Measurements from ENCODE around the gene PGA3. TPM values are rescaled to one million over a fixed set of nuclear protein-coding genes. Genes with fewer than 3 reads are reported as not detected.
"Not testable (repeated sequence)": the region's sequence is repeated elsewhere in the genome, so short reads cannot be mapped to it uniquely, and the experiment has no call there.

PGA3 gene
- polyA plus RNA-seq, 1 donor = not detected

DNA sequence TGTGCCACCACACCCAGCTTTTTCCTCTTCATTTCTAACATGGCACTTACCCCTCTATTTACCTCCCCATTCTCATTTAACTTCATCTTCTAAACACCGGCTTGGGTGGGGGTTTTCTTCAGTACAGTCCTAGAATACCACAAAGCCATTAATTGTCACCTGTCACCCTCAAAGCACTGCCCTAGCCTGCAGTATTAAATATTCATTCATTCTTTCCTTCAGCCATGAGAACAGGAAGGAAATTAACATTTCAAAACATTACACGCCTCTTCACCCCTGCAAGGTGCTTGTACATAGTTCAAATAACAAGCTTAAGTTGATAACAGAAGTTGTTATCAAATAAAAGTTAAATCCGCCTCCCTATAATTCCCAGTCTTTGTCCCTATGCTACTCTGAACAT is 31.4 kb upstream of the PGA3 start:
- no peak for DNase-seq

- DNase-seq = no peak
These were observed 31.0 kb upstream of the PGA3 start for GRCh38 chr11:61172356-61172755.

DNA sequence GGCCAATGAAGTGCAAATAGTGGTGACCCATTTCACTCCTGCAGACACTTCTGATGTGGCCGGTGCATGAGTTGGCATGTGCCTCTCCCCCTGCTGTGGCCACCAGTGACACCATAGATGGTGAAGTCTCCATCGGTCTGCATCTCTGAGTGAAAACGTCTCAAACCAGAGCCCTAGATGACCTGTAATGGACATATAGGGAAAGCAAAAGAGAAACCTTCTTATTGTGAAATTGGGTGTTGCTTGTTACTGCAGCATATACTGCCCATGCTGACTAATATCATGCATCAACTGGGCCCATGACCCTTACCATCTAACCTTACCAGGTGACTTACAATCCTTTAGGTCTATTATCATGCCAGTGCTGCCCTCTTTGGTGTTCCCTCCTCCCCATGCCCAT is 30.4 kb upstream of the PGA3 start:
- DNase-seq = no peak

GRCh38 chr11:61173456-61173855 is 29.9 kb upstream of the PGA3 start:
- DNase-seq = no peak

DNA sequence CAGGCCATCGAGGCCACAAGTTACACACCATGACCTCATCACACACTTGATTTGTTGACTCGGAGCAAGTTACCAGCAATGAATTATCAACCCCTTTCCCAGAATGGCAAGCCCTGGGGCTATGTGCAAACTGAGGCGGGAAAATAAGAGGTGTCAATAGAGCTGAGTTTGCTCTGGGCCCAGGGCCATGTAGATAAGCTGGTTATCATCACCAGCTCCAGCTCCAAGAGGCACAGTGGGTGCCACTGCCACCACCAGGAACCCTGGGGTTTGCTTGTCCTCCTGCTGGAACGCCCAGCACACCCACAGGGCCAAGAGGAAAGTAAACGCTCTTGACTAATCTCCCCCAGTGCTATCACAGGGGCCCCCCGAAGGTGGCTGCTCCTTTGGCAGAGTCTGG is 29.0 kb upstream of the PGA3 start:
- DNase-seq = no peak

- no peak for DNase-seq
These were observed 28.4 kb upstream of the PGA3 start for GRCh38 chr11:61174949-61175348.

DNA sequence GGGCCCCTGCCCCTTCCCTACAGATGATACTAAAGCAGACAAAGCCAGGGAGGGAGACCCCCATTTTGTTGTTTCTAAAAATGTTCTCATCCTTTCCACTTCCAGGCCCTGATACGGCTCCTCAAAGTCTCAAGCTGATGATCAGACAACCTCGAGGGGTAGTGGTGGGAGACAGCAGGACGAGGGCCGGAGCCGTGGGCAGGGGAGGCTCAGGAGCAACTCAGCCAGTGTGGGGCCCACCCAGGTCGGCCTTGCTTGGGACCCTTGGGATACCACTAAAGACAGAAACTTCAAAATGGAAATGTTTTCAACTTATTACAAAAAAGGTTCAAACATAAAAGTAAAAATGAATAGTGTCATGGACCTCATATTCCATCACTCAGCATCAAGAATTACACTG is 26.9 kb upstream of the PGA3 start:
- DNase-seq = no peak

- DNase-seq = not testable (repeated sequence)
These were observed 23.1 kb upstream of the PGA3 start for GRCh38 chr11:61180205-61180604.

- DNase-seq = no peak
These were observed 21.8 kb upstream of the PGA3 start for GRCh38 chr11:61181489-61181888.

GRCh38 chr11:61183645-61184044 is 19.7 kb upstream of the PGA3 start:
- no peak for DNase-seq

DNA sequence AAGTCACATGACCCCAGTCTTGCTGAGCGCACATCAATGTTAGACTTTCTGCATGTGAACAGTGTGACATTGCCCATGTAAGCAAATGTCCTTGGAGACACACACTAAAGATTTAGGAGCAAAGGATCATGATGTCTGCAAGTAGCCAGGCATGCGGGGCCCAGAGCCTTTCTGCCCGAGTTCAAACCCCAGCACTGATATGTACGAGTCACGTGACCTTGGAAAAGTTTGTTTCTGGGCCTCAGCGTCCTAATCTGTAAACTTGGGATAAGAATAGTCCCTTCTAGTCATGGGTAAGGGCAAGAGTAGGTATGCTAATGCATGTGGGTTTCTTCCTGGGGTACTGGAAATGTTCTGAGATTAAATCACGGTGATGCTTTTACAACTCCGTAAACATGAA is 16.8 kb upstream of the PGA3 start:
- no peak for DNase-seq

- DNase-seq = peak; percentile 77
These were observed 15.7 kb upstream of the PGA3 start for GRCh38 chr11:61187505-61188130.

GRCh38 chr11:61189933-61190332 is 13.4 kb upstream of the PGA3 start:
- DNase-seq = no peak

DNA sequence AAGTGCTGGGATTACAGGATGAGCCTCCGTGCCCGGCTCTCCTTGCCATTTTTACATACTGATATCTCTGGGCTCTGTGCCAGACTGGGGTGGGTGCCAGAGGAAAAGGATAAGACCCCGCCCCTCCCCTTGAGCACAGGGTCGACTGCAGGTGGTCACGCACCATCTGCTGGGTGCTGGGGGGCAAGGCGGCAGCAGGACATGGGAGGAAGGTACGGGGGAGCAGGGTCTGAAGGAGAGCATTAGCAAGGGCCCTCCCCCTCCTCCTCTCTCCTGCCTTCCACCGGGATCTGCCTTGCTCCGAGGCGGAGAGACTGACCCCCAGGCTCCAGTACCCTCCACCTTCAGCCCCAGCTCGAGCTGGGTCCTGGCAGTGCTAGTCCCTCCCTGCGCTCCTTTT is 9.7 kb upstream of the PGA3 start:
- no peak for DNase-seq

DNA sequence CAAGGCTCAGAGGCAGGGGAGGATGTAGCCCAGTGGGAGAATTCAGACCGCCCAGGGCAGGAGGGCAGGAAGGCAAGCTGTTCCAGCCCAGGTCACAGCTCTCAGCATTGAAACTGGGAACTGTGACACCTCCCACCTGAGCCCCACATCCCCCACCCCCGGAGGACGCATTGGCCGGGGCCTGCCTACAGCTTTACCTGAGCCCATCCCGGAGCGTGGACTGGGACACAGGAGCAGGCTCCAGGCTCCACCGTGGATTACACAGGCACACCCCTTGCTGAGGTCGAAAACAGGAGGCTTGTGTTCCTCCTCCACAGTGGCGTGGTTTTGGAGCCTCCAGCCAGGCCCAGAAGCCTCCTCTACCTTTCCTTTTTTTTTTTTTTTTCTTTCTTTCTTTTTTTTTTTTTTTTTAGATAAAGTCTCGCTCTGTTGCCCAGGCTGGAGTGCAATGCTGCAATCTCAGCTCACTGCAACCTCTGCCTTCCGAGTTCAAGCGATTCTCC is 9.1 kb upstream of the PGA3 start:
- no peak for DNase-seq

- DNase-seq = no peak
These were observed 8.2 kb upstream of the PGA3 start for GRCh38 chr11:61194981-61195695.

- DNase-seq = no peak
These were observed 7.6 kb upstream of the PGA3 start for GRCh38 chr11:61195719-61196118.

- no peak for DNase-seq
These were observed 5.0 kb upstream of the PGA3 start for GRCh38 chr11:61198361-61198760.

GRCh38 chr11:61198948-61199523 is 4.3 kb upstream of the PGA3 start:
- no peak for DNase-seq

- DNase-seq = no peak
These were observed 1.8 kb upstream of the PGA3 start for GRCh38 chr11:61201476-61201875.

- not testable (repeated sequence) for DNase-seq
These were observed 558 bp downstream of the PGA3 start for GRCh38 chr11:61203873-61204272.

GRCh38 chr11:61204502-61205059 is 1.3 kb downstream of the PGA3 start:
- DNase-seq = not testable (repeated sequence)

GRCh38 chr11:61207636-61208310 is 4.5 kb downstream of the PGA3 start:
- not testable (repeated sequence) for DNase-seq

All from hindlimb muscle (tissue), 1 donor.